Gastrocnemius medialis (tissue), 4 donors: ENCODE measurements around the gene EFNA5. TPM values are rescaled to one million over a fixed set of nuclear protein-coding genes. Genes with fewer than 3 reads are reported as not detected.

ENCODE experiments used
- ATAC-seq, 2 donors: fragments of 150-250 bp; one replicate each; pipeline ENCODE4 v1.9.1; 2016
- DNase-seq, 2 donors: peaks; one replicate each; pipeline ENCODE4 v3.0.0-alpha.2; 2019
- H3K27ac ChIP-seq, 4 donors: fragments of 200-600 bp; sonication (generic); 1 replicate in 1 of 4; 2 replicates in 3 of 4; pipeline ENCODE4 v1.5.1; 2016 to 2018; ENCODE audit warnings: mild to moderate bottlenecking in 2 of 4, moderate library complexity in 1 of 4
- H3K27me3 ChIP-seq, 3 donors: fragments of 200-600 bp; sonication (generic) in 2 of 3; 1 replicate in 1 of 3; 2 replicates in 2 of 3; pipeline versions ENCODE4 v1.5.1 to v1.6.0; 2016 to 2019; ENCODE audit warnings: mild to moderate bottlenecking in 1 of 3, moderate library complexity in 1 of 3
- H3K36me3 ChIP-seq, 2 donors: fragments of 200-600 bp; sonication (generic) in 1 of 2; one replicate each; pipeline ENCODE4 v1.5.1; 2017 to 2018
- H3K4me1 ChIP-seq, 2 donors: fragments of 200-600 bp; sonication (generic) in 1 of 2; one replicate each; pipeline ENCODE4 v1.5.1; 2016 to 2017; ENCODE audit warnings: mild to moderate bottlenecking in 2 of 2
- H3K4me3 ChIP-seq, 4 donors: fragments of 200-600 bp; sonication (generic) in 3 of 4; 1 replicate in 1 of 4; 2 replicates in 3 of 4; pipeline ENCODE4 v1.5.1; 2016 to 2019; ENCODE audit warnings: mild to moderate bottlenecking in 2 of 4
- H3K9me3 ChIP-seq, 3 donors: fragments of 200-600 bp; sonication (generic) in 2 of 3; 1 replicate in 1 of 3; 2 replicates in 2 of 3; pipeline ENCODE4 v1.5.1; 2016 to 2019
- CTCF ChIP-seq, 5 experiments: fragments of 450-650 bp in 3 of 5; fragments of 200-600 bp in 2 of 5; sonication (generic) in 2 of 5; IDR thresholded peaks in 4 of 5; conservative IDR thresholded peaks in 1 of 5; 1 replicate in 4 of 5; 2 replicates in 1 of 5; pipeline ENCODE4 v1.5.1; 2016 to 2019; ENCODE audit warnings: antibody characterized with exemption in 5 of 5, mild to moderate bottlenecking in 3 of 5, moderate library complexity in 3 of 5
- POLR2A ChIP-seq, 2 donors: fragments of 450-650 bp; IDR thresholded peaks; one replicate each; pipeline ENCODE4 v1.6.1; 2017; ENCODE audit warnings: antibody characterized with exemption in 2 of 2, mild to moderate bottlenecking in 2 of 2, moderate library complexity in 2 of 2
- in situ Hi-C, 4 donors: fragments of 200-750 bp; cut with MboI; loops; one replicate each; pipeline versions ENCODE4 v1.15.0 to v1.8.0; 2017; ENCODE audit warnings: low sequenced_read_pairs in 4 of 4
- intact Hi-C: fragments of 100-400 bp; cut with DNase I; formaldehyde crosslinking; loops from one replicate; pipeline ENCODE4 v1.15.1; 2023; ENCODE audit warnings: low total_unique reads
- total RNA-seq, 4 donors: library from RNA; depleted of rRNA; stranded (reverse); fragments of >200 nt; gene quantifications; one replicate each; pipeline versions ENCODE4 v1.1.0 to v1.2.3, GENCODE V29; 2016

Gene EFNA5
- total RNA-seq, 4 donors from 2014 or later, result 0.15 to 0.62 (median 0.20) TPM; not detected in 1

- in situ Hi-C loops (no loop called here), intact Hi-C loops (no loop called here)
- no peaks in the 10 kb centered on the region for H3K36me3 ChIP-seq
- H3K27ac ChIP-seq, result no peak overlapping the region
- H3K27me3 ChIP-seq, result no peaks in the 10 kb centered on the region
- no peak for TF ChIP-seq CTCF (IDR thresholded peaks at IDR 0.05 in 4 of 5, conservative IDR thresholded peaks at IDR 0.05 in 1 of 5)
- no peak for TF ChIP-seq POLR2A (IDR thresholded peaks at IDR 0.05)
- no peak overlapping the region for H3K4me3 ChIP-seq
- ATAC-seq, result no peak
- no peaks in the 10 kb centered on the region for H3K9me3 ChIP-seq
- DNase-seq, result no peak
- H3K4me1 ChIP-seq, result no peaks in the 10 kb centered on the region
Measured at GRCh38 chr5:107466233-107466769, 204.4 kb downstream of the EFNA5 start.

GRCh38 chr5:107464876-107465275 lies 205.9 kb downstream of the EFNA5 start:
- intact Hi-C loops, result no loop called here
- Histone ChIP-seq H3K9me3 (no peaks in the 10 kb centered on the region), H3K36me3 (no peaks in the 10 kb centered on the region), H3K4me1 (no peaks in the 10 kb centered on the region), H3K27ac (no peak overlapping the region), H3K4me3 (no peak overlapping the region), H3K27me3 (no peaks in the 10 kb centered on the region)
- in situ Hi-C loops, result no loop called here
- ATAC-seq, result no peak
- TF ChIP-seq CTCF (IDR thresholded peaks at IDR 0.05 in 4 of 5, conservative IDR thresholded peaks at IDR 0.05 in 1 of 5) (no peak), POLR2A (IDR thresholded peaks at IDR 0.05) (no peak)
- no peak for DNase-seq

GRCh38 chr5:107464416-107464815 lies 206.3 kb downstream of the EFNA5 start:
- no peak for ATAC-seq
- in situ Hi-C loops (no loop called here), intact Hi-C loops (no loop called here)

GRCh38 chr5:107463731-107464130 lies 207.0 kb downstream of the EFNA5 start:
- Histone ChIP-seq H3K9me3 (no peaks in the 10 kb centered on the region), H3K4me1 (no peaks in the 10 kb centered on the region), H3K27me3 (no peaks in the 10 kb centered on the region), H3K36me3 (no peaks in the 10 kb centered on the region), H3K4me3 (no peak overlapping the region), H3K27ac (no peak overlapping the region)
- ATAC-seq, result no peak
- DNase-seq, result no peak
- intact Hi-C loops, result no loop called here
- TF ChIP-seq POLR2A (IDR thresholded peaks at IDR 0.05) (no peak), CTCF (IDR thresholded peaks at IDR 0.05 in 4 of 5, conservative IDR thresholded peaks at IDR 0.05 in 1 of 5) (no peak)
- in situ Hi-C loops, result no loop called here

More at GRCh38 chr5:107464416-107464815, 206.3 kb downstream of the EFNA5 start:
- no peaks in the 10 kb centered on the region for H3K4me1 ChIP-seq
- H3K27ac ChIP-seq, result no peak overlapping the region
- no peak for DNase-seq
- H3K4me3 ChIP-seq, result no peak overlapping the region
- no peaks in the 10 kb centered on the region for H3K9me3 ChIP-seq
- no peaks in the 10 kb centered on the region for H3K36me3 ChIP-seq
- no peaks in the 10 kb centered on the region for H3K27me3 ChIP-seq
- TF ChIP-seq CTCF (IDR thresholded peaks at IDR 0.05 in 4 of 5, conservative IDR thresholded peaks at IDR 0.05 in 1 of 5) (no peak), POLR2A (IDR thresholded peaks at IDR 0.05) (no peak)

GRCh38 chr5:107461770-107462169 lies 209.0 kb downstream of the EFNA5 start:
- H3K4me1 ChIP-seq, result no peaks in the 10 kb centered on the region
- no peaks in the 10 kb centered on the region for H3K36me3 ChIP-seq
- H3K27ac ChIP-seq, result no peak overlapping the region
- no peak overlapping the region for H3K4me3 ChIP-seq
- H3K27me3 ChIP-seq, result no peaks in the 10 kb centered on the region
- DNase-seq, result no peak
- intact Hi-C loops (no loop called here), in situ Hi-C loops (no loop called here)
- no peaks in the 10 kb centered on the region for H3K9me3 ChIP-seq
- TF ChIP-seq CTCF (IDR thresholded peaks at IDR 0.05 in 4 of 5, conservative IDR thresholded peaks at IDR 0.05 in 1 of 5) (no peak), POLR2A (IDR thresholded peaks at IDR 0.05) (no peak)
- no peak for ATAC-seq
